BLaER1 (cell line): Measurements from ENCODE around the gene DSCAML1.

ENCODE experiments used
- H3K27ac ChIP-seq: shearing (Covaris generic); formaldehyde crosslinking; 2 replicates; pipeline ENCODE4 v1.8.1; 2022
- H3K27me3 ChIP-seq: shearing (Covaris generic); formaldehyde crosslinking; 2 replicates; pipeline ENCODE4 v1.8.1; 2022
- H3K36me3 ChIP-seq: shearing (Covaris generic); formaldehyde crosslinking; 2 replicates; pipeline ENCODE4 v1.8.1; 2022
- H3K4me1 ChIP-seq: shearing (Covaris generic); formaldehyde crosslinking; 2 replicates; pipeline ENCODE4 v1.8.1; 2022
- H3K4me2 ChIP-seq: shearing (Covaris generic); formaldehyde crosslinking; 2 replicates; pipeline ENCODE4 v1.8.1; 2022
- H3K4me3 ChIP-seq: shearing (Covaris generic); formaldehyde crosslinking; 2 replicates; pipeline ENCODE4 v1.8.1; 2022
- H3K9ac ChIP-seq: shearing (Covaris generic); formaldehyde crosslinking; 2 replicates; pipeline ENCODE4 v1.8.1; 2022
- H3K9me3 ChIP-seq: shearing (Covaris generic); formaldehyde crosslinking; 2 replicates; pipeline ENCODE4 v1.8.1; 2022
- H4K20me1 ChIP-seq: shearing (Covaris generic); formaldehyde crosslinking; 2 replicates; pipeline ENCODE4 v1.8.1; 2022
- Cebpa-rat ChIP-seq: shearing (Covaris generic); IDR thresholded peaks from 2 replicates; pipeline ENCODE4 v1.8.1; 2022

The DSCAML1 gene

GRCh38 chr11:117381481-117382387 is 415.3 kb downstream of the DSCAML1 start:
- 0 out of 2 replicates have a peak, but pooled peaks cover 10% of the 10 kb centered on the region for H3K4me1 ChIP-seq
- no peak for TF ChIP-seq Cebpa-rat
- no peak overlapping the region for H3K27ac ChIP-seq
- no peaks in the 10 kb centered on the region for H3K27me3 ChIP-seq
- H3K9me3 ChIP-seq: no peaks in the 10 kb centered on the region
- peaks cover 34% of the 10 kb centered on the region for H3K36me3 ChIP-seq
- H3K4me3 ChIP-seq: no peak overlapping the region
- H3K9ac ChIP-seq: no peak overlapping the region
- no peaks in the 10 kb centered on the region for H4K20me1 ChIP-seq
- H3K4me2 ChIP-seq: peak overlapping the region; percentile 19

- Histone ChIP-seq H3K4me3 (no peak overlapping the region), H3K4me2 (no peak overlapping the region), H3K36me3 (peaks cover 32% of the 10 kb centered on the region), H3K27me3 (no peaks in the 10 kb centered on the region), H3K9me3 (no peaks in the 10 kb centered on the region), H3K4me1 (0 out of 2 replicates have a peak, but pooled peaks cover 10% of the 10 kb centered on the region), H3K27ac (no peak overlapping the region), H3K9ac (no peak overlapping the region), H4K20me1 (no peaks in the 10 kb centered on the region)
- TF ChIP-seq Cebpa-rat: no peak
Measured at GRCh38 chr11:117380676-117381075, 416.3 kb downstream of the DSCAML1 start.

GRCh38 chr11:117378976-117379865 is 417.8 kb downstream of the DSCAML1 start:
- Histone ChIP-seq H3K27me3 (no peaks in the 10 kb centered on the region), H3K4me2 (no peak overlapping the region), H3K4me1 (0 out of 2 replicates have a peak, but pooled peaks cover 10% of the 10 kb centered on the region), H3K9ac (no peak overlapping the region), H3K9me3 (no peaks in the 10 kb centered on the region), H3K27ac (no peak overlapping the region), H3K4me3 (no peak overlapping the region), H3K36me3 (peaks cover 34% of the 10 kb centered on the region), H4K20me1 (no peaks in the 10 kb centered on the region)
- TF ChIP-seq Cebpa-rat: no peak
